Activated CD8-positive, alpha-beta T cell treated with anti-CD3 and anti-CD28 coated beads, Interleukin-2, amount 10 ng/mL, durations not matched to agents 7 days and 5 days (primary cell): ENCODE measurements around the gene AQP11. TPM values are rescaled to one million over a fixed set of nuclear protein-coding genes. Genes with fewer than 3 reads are reported as not detected.
A peak's percentile ranks its signal among the peaks of the same experiment; 100 is the strongest.
"Not testable (repeated sequence)": the region's sequence is repeated elsewhere in the genome, so short reads cannot be mapped to it uniquely, and the experiment has no call there.

Experiments
- ATAC-seq: fragments of 150-1000 bp; cut with Tn5 transposase; one replicate; pipeline ENCODE4 v1.10.0; 2021; ENCODE audit warnings: moderate library complexity
- CTCF ChIA-PET: fragments of 350-600 bp; sonication (Branson Sonifier 250); formaldehyde crosslinking; loops from one replicate; lab custom pipeline; 2021; ENCODE audit warnings: antibody characterized with exemption; lab: Charles Lee
- POLR2A ChIA-PET: fragments of 350-600 bp; sonication (Branson Sonifier 250); formaldehyde crosslinking; loops from one replicate; lab custom pipeline; 2021; ENCODE audit warnings: antibody characterized with exemption; lab: Charles Lee
- DNase-seq: peaks from one replicate; pipeline ENCODE4 v3.0.0-alpha.2; 2020
- H3K27ac Mint-ChIP-seq: one replicate; pipeline ENCODE4 v1.8.0; 2021; ENCODE audit warnings: mild to moderate bottlenecking, mixed read lengths
- H3K27me3 Mint-ChIP-seq: one replicate; pipeline ENCODE4 v1.8.0; 2021; ENCODE audit warnings: low read depth, mixed read lengths
- H3K36me3 Mint-ChIP-seq: one replicate; pipeline ENCODE4 v1.8.0; 2021; ENCODE audit warnings: low read depth, mixed read lengths
- H3K4me1 Mint-ChIP-seq: one replicate; pipeline ENCODE4 v1.8.0; 2021; ENCODE audit warnings: low read depth, mixed read lengths
- H3K4me3 Mint-ChIP-seq: one replicate; pipeline ENCODE4 v1.8.0; 2021; ENCODE audit warnings: mild to moderate bottlenecking, mixed read lengths
- H3K9me3 Mint-ChIP-seq: one replicate; pipeline ENCODE4 v1.8.0; 2022; ENCODE audit warnings: mixed read lengths; ENCODE audit not compliant: insufficient read depth
- total RNA-seq, 2 experiments: library from RNA; stranded (reverse); gene quantifications; one replicate each; pipeline ENCODE4 v1.2.3, GENCODE V29; 2021

AQP11 gene
- under 1 TPM; 0.21 to 0.39 TPM for total RNA-seq

- ChIA-PET CTCF (interaction anchor here (0.6 to 1.7 kb wide), 6 partner anchors 13 to 405 kb away, joined by 3 to 8 read pairs (median 4); partner anchors contain the start of gene INTS4), POLR2A (interaction anchor here (1.0 kb wide), 1 partner anchor 385 kb away, joined by 3 read pairs; no protein-coding TSS in a partner anchor)
- ATAC-seq: peak; percentile 87
- Mint-ChIP-seq H3K36me3 (no peaks in the 10 kb centered on the region), H3K4me3 (peak within 1 kb of the TSS; percentile 82), H3K4me1 (peaks cover 19% of the 10 kb centered on the region), H3K9me3 (no peaks in the 10 kb centered on the region), H3K27me3 (peaks cover 2% of the 10 kb centered on the region), H3K27ac (peak within 1 kb of the TSS; percentile 48)
- peak; percentile 64 for DNase-seq
These were observed at the start of gene AQP11 for GRCh38 chr11:77589521-77590193. AQP11 (plus strand) TSS chr11:77589953; CDS start chr11:77589993, 40 bp downstream.

GRCh38 chr11:77542296-77542695, 47.5 kb upstream of the AQP11 start:
- DNase-seq: no peak
- ChIA-PET CTCF (no interaction called here), POLR2A (no interaction called here)
- Mint-ChIP-seq H3K27ac (no peak overlapping the region), H3K4me1 (no peaks in the 10 kb centered on the region), H3K9me3 (no peaks in the 10 kb centered on the region), H3K27me3 (no peaks in the 10 kb centered on the region), H3K4me3 (no peak overlapping the region), H3K36me3 (no peaks in the 10 kb centered on the region)
- no peak for ATAC-seq

- peaks cover 3% of the 10 kb centered on the region for H3K4me1 Mint-ChIP-seq
- H3K27me3 Mint-ChIP-seq: no peaks in the 10 kb centered on the region
- H3K36me3 Mint-ChIP-seq: no peaks in the 10 kb centered on the region
- ATAC-seq (no peak), DNase-seq (no peak)
- CTCF ChIA-PET: interaction anchor here (0.8 to 3.7 kb wide), 16 partner anchors 9 to 433 kb away, joined by 3 to 28 read pairs (median 6); partner anchors contain the start of gene MYO7A
- H3K9me3 Mint-ChIP-seq: no peaks in the 10 kb centered on the region
- H3K4me3 Mint-ChIP-seq: no peak overlapping the region
- POLR2A ChIA-PET: no interaction called here
- no peak overlapping the region for H3K27ac Mint-ChIP-seq
These were observed 42.5 kb upstream of the AQP11 start for GRCh38 chr11:77547047-77547836.

- no peak overlapping the region for H3K27ac Mint-ChIP-seq
These were observed 41.7 kb upstream of the AQP11 start for GRCh38 chr11:77547863-77548551.

GRCh38 chr11:77548552-77549445, 41.0 kb upstream of the AQP11 start:
- POLR2A ChIA-PET: no interaction called here
- H3K4me3 Mint-ChIP-seq: no peak overlapping the region
- no peak for ATAC-seq

More at GRCh38 chr11:77547863-77548551, 41.7 kb upstream of the AQP11 start:
- Mint-ChIP-seq H3K4me1 (peaks cover 3% of the 10 kb centered on the region), H3K27me3 (no peaks in the 10 kb centered on the region), H3K9me3 (no peaks in the 10 kb centered on the region), H3K36me3 (no peaks in the 10 kb centered on the region), H3K4me3 (no peak overlapping the region)
- ATAC-seq: no peak
- DNase-seq: peak; percentile 61
- ChIA-PET POLR2A (no interaction called here), CTCF (interaction anchor here (0.6 to 3.7 kb wide), 37 partner anchors 8 to 457 kb away, joined by 3 to 28 read pairs (median 4); partner anchors contain the start of genes AQP11 and MYO7A)

GRCh38 chr11:77551426-77551825, 38.3 kb upstream of the AQP11 start:
- H3K27ac Mint-ChIP-seq, CTCF ChIA-PET: not testable (repeated sequence)

More at GRCh38 chr11:77548552-77549445, 41.0 kb upstream of the AQP11 start:
- CTCF ChIA-PET: interaction anchor here (0.7 to 3.7 kb wide), 36 partner anchors 8 to 457 kb away, joined by 3 to 28 read pairs (median 4); partner anchors contain the start of genes AQP11 and MYO7A
- Mint-ChIP-seq H3K36me3 (no peaks in the 10 kb centered on the region), H3K27ac (no peak overlapping the region), H3K27me3 (no peaks in the 10 kb centered on the region), H3K9me3 (no peaks in the 10 kb centered on the region), H3K4me1 (peaks cover 3% of the 10 kb centered on the region)
- DNase-seq: no peak

GRCh38 chr11:77557553-77557952, 32.2 kb upstream of the AQP11 start:
- CTCF ChIA-PET: interaction anchor here (1.9 to 2.1 kb wide), 2 partner anchors 9 to 371 kb away, joined by 6 to 12 read pairs; no protein-coding TSS in a partner anchor
- Mint-ChIP-seq H3K4me1 (no peaks in the 10 kb centered on the region), H3K27me3 (peaks cover 3% of the 10 kb centered on the region), H3K36me3 (no peaks in the 10 kb centered on the region), H3K27ac (no peak overlapping the region), H3K9me3 (no peaks in the 10 kb centered on the region), H3K4me3 (no peak overlapping the region)
- POLR2A ChIA-PET: no interaction called here
- ATAC-seq (no peak), DNase-seq (no peak)

More at GRCh38 chr11:77551426-77551825, 38.3 kb upstream of the AQP11 start:
- H3K4me1 Mint-ChIP-seq, H3K9me3 Mint-ChIP-seq, POLR2A ChIA-PET, H3K36me3 Mint-ChIP-seq, ATAC-seq, H3K4me3 Mint-ChIP-seq, H3K27me3 Mint-ChIP-seq, DNase-seq: not testable (repeated sequence)

GRCh38 chr11:77558380-77558779, 31.4 kb upstream of the AQP11 start:
- no peak for DNase-seq
- no peaks in the 10 kb centered on the region for H3K9me3 Mint-ChIP-seq
- H3K4me1 Mint-ChIP-seq: no peaks in the 10 kb centered on the region
- H3K4me3 Mint-ChIP-seq: no peak overlapping the region
- CTCF ChIA-PET: no interaction called here
- POLR2A ChIA-PET: no interaction called here
- H3K27me3 Mint-ChIP-seq: peaks cover 7% of the 10 kb centered on the region
- no peaks in the 10 kb centered on the region for H3K36me3 Mint-ChIP-seq
- no peak overlapping the region for H3K27ac Mint-ChIP-seq
- no peak for ATAC-seq

GRCh38 chr11:77559686-77560401, 29.9 kb upstream of the AQP11 start:
- H3K4me1 Mint-ChIP-seq: no peaks in the 10 kb centered on the region
- CTCF ChIA-PET: no interaction called here
- no peak for ATAC-seq

GRCh38 chr11:77560605-77561004, 29.1 kb upstream of the AQP11 start:
- ATAC-seq (no peak), DNase-seq (no peak)
- H3K27me3 Mint-ChIP-seq: peaks cover 10% of the 10 kb centered on the region
- no peak overlapping the region for H3K27ac Mint-ChIP-seq
- no peak overlapping the region for H3K4me3 Mint-ChIP-seq
- H3K36me3 Mint-ChIP-seq: peaks cover 2% of the 10 kb centered on the region
- CTCF ChIA-PET: interaction anchor here (1.1 kb wide), 1 partner anchor 12 kb away, joined by 3 read pairs; no protein-coding TSS in a partner anchor
- H3K4me1 Mint-ChIP-seq: no peaks in the 10 kb centered on the region
- peaks cover 3% of the 10 kb centered on the region for H3K9me3 Mint-ChIP-seq
- POLR2A ChIA-PET: no interaction called here

More at GRCh38 chr11:77559686-77560401, 29.9 kb upstream of the AQP11 start:
- H3K4me3 Mint-ChIP-seq: no peak overlapping the region
- H3K36me3 Mint-ChIP-seq: peaks cover 2% of the 10 kb centered on the region
- no peaks in the 10 kb centered on the region for H3K9me3 Mint-ChIP-seq
- POLR2A ChIA-PET: no interaction called here
- peaks cover 10% of the 10 kb centered on the region for H3K27me3 Mint-ChIP-seq
- no peak overlapping the region for H3K27ac Mint-ChIP-seq
- DNase-seq: no peak
